Measurements from ENCODE around the gene PITPNB.

Gene PITPNB

DNA sequence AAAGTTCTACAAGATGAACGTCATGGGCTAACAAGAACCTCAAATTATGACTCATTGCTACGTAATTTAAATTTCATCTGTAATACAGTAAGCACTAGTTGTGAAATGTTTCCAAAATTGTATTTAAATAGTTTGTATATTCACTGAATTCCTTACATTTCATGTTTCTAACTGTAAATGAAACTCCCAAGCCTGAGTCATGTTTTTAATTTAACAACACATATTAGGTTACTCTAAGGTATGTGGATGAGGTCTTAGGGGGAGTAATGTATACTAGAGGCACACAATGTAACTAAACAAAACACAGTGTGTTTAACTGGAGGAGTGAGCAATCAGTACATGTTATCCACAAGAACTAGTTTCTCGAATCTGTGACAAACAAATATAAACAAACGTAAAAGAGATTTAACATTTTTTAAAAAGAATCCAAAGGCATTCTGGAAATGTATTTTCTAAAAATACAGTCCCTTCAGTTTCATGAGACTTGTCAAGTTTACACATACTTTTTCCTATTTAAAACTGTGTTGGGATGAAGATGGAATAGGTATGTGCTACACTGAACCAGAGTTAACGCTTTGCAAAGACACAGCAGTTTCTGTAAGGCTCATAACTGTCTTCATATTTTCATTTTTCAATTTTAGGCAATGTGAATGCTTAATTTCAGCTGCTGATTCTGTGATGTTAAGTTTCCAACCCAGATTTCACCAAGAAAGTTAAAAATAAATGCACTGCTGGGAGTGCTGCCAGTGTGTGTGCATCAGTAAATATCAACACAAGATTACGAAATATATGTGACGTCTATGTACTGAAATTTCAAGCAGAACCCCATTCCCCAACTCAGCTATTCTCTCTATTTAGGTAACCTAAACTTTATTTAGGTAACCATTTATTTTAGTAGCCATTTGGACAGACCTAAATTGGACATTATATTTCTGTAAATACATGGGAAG is 52.6 kb downstream of the PITPNB start:
- H3K27ac ChIP-seq (ENCODE audit: low read depth, low read length, poor library complexity, severe bottlenecking): no peak overlapping the region

DNA sequence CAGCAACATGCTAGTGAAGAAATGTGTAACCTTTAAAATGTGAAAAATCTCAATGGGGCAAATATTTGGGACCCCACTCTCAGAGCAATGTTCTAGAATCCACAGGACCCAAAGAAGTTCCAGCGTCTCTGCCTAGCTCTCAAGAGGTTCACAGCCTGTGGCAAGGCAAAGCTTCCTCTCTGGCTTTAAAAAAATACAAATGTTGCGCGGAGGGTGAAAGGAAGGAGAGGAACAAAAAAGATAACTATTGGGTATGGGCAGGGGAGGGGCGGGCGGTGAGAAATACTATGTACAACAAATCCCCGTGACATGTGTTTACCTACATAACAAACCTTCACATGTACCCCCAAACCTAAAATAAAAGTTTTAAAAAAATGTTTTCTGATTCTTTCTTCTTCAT is 53.6 kb downstream of the PITPNB start:
- no peaks in the 10 kb centered on the region; the same call in 1 of the 2 replicates for H3F3A ChIP-seq (ENCODE audit: insufficient read depth, low read length)
- H3K9me3 ChIP-seq (ENCODE audit: low read length): no peaks in the 10 kb centered on the region
- no peak overlapping the region for H3K9ac ChIP-seq (ENCODE audit: low read length)
- no peaks in the 10 kb centered on the region for H3K79me2 ChIP-seq (ENCODE audit: insufficient read depth, low read length)
- H3K4me1 ChIP-seq (ENCODE audit: insufficient read depth, low read length, severe bottlenecking): peaks cover 23% of the 10 kb centered on the region
- H3K27ac ChIP-seq (ENCODE audit: low read depth, low read length, poor library complexity, severe bottlenecking): no peak overlapping the region
- no peak overlapping the region for H2AFZ ChIP-seq (ENCODE audit: low read length)
- H3K9me2 ChIP-seq (ENCODE audit: low read depth, low read length): no peaks in the 10 kb centered on the region
- TF ChIP-seq, protein P1, sequence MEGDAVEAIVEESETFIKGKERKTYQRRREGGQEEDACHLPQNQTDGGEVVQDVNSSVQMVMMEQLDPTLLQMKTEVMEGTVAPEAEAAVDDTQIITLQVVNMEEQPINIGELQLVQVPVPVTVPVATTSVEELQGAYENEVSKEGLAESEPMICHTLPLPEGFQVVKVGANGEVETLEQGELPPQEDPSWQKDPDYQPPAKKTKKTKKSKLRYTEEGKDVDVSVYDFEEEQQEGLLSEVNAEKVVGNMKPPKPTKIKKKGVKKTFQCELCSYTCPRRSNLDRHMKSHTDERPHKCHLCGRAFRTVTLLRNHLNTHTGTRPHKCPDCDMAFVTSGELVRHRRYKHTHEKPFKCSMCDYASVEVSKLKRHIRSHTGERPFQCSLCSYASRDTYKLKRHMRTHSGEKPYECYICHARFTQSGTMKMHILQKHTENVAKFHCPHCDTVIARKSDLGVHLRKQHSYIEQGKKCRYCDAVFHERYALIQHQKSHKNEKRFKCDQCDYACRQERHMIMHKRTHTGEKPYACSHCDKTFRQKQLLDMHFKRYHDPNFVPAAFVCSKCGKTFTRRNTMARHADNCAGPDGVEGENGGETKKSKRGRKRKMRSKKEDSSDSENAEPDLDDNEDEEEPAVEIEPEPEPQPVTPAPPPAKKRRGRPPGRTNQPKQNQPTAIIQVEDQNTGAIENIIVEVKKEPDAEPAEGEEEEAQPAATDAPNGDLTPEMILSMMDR (IDR thresholded peaks at IDR 0.05; ENCODE audit: low read length): no peak
- TF ChIP-seq EZH2 (IDR thresholded peaks at IDR 0.05; ENCODE audit: borderline replicate concordance, low read length): no peak
- H3K27me3 ChIP-seq (ENCODE audit: insufficient read depth, low read length): no peaks in the 10 kb centered on the region
- H3K36me3 ChIP-seq (ENCODE audit: insufficient read depth, low read length): peaks cover 74% of the 10 kb centered on the region; the same call in 1 of the 2 replicates
- H3K4me3 ChIP-seq (ENCODE audit: low read depth, low read length, poor library complexity, severe bottlenecking): no peak overlapping the region
- no peaks in the 10 kb centered on the region for H4K20me1 ChIP-seq (ENCODE audit: insufficient read depth, low read length)
- no peak overlapping the region for H3K4me2 ChIP-seq (ENCODE audit: low read length)

More for the DNA sequence above, 52.6 kb downstream of the PITPNB start:
- Histone ChIP-seq H3K4me1 (ENCODE audit: insufficient read depth, low read length, severe bottlenecking) (peaks cover 23% of the 10 kb centered on the region), H3K9me3 (ENCODE audit: low read length) (no peaks in the 10 kb centered on the region), H3K27me3 (ENCODE audit: insufficient read depth, low read length) (no peaks in the 10 kb centered on the region), H3F3A (ENCODE audit: insufficient read depth, low read length) (no peaks in the 10 kb centered on the region; the same call in 1 of the 2 replicates), H3K79me2 (ENCODE audit: insufficient read depth, low read length) (no peaks in the 10 kb centered on the region), H3K4me2 (ENCODE audit: low read length) (no peak overlapping the region), H3K9ac (ENCODE audit: low read length) (no peak overlapping the region), H4K20me1 (ENCODE audit: insufficient read depth, low read length) (no peaks in the 10 kb centered on the region), H2AFZ (ENCODE audit: low read length) (no peak overlapping the region), H3K9me2 (ENCODE audit: low read depth, low read length) (no peaks in the 10 kb centered on the region), H3K36me3 (ENCODE audit: insufficient read depth, low read length) (peaks cover 79% of the 10 kb centered on the region), H3K4me3 (ENCODE audit: low read depth, low read length, poor library complexity, severe bottlenecking) (no peak overlapping the region)
- TF ChIP-seq EZH2 (IDR thresholded peaks at IDR 0.05; ENCODE audit: borderline replicate concordance, low read length): no peak
- TF ChIP-seq, protein P1 (IDR thresholded peaks at IDR 0.05; ENCODE audit: low read length): no peak

DNA sequence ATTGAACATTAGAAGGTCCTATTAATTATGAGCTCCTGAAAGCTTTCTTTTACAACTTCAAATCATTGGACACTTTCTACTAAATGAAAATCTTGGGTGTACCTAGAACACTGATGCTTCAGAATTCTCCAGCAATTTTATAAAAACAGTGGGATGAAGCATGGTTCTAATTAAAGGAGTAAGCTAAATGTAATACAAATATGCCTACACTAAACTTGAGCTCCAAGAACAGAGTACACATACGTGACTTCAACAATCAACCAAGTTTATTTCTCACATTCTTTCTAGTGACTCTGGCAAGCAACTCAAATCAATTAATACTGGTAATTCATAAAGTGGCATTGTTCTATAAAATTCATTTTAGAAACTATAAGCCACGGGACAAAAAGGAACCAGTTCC is 55.5 kb downstream of the PITPNB start:
- no peak overlapping the region for H3K4me3 ChIP-seq (ENCODE audit: low read depth, low read length, poor library complexity, severe bottlenecking)
- TF ChIP-seq EZH2 (IDR thresholded peaks at IDR 0.05; ENCODE audit: borderline replicate concordance, low read length): no peak
- TF ChIP-seq, protein P1 (IDR thresholded peaks at IDR 0.05; ENCODE audit: low read length): no peak
- H3F3A ChIP-seq (ENCODE audit: insufficient read depth, low read length): no peaks in the 10 kb centered on the region; the same call in 1 of the 2 replicates
- no peak overlapping the region for H2AFZ ChIP-seq (ENCODE audit: low read length)
- H3K9ac ChIP-seq (ENCODE audit: low read length): no peak overlapping the region
- no peaks in the 10 kb centered on the region for H3K9me2 ChIP-seq (ENCODE audit: low read depth, low read length)
- H3K79me2 ChIP-seq (ENCODE audit: insufficient read depth, low read length): no peaks in the 10 kb centered on the region
- H3K4me2 ChIP-seq (ENCODE audit: low read length): no peak overlapping the region
- no peaks in the 10 kb centered on the region for H3K9me3 ChIP-seq (ENCODE audit: low read length)
- no peaks in the 10 kb centered on the region for H3K27me3 ChIP-seq (ENCODE audit: insufficient read depth, low read length)
- H3K4me1 ChIP-seq (ENCODE audit: insufficient read depth, low read length, severe bottlenecking): peaks cover 12% of the 10 kb centered on the region
- H4K20me1 ChIP-seq (ENCODE audit: insufficient read depth, low read length): no peaks in the 10 kb centered on the region
- H3K36me3 ChIP-seq (ENCODE audit: insufficient read depth, low read length): peaks cover 74% of the 10 kb centered on the region; the same call in 1 of the 2 replicates
- H3K27ac ChIP-seq (ENCODE audit: low read depth, low read length, poor library complexity, severe bottlenecking): no peak overlapping the region
